ENCODE measurements around the gene SEC24A.

DNA sequence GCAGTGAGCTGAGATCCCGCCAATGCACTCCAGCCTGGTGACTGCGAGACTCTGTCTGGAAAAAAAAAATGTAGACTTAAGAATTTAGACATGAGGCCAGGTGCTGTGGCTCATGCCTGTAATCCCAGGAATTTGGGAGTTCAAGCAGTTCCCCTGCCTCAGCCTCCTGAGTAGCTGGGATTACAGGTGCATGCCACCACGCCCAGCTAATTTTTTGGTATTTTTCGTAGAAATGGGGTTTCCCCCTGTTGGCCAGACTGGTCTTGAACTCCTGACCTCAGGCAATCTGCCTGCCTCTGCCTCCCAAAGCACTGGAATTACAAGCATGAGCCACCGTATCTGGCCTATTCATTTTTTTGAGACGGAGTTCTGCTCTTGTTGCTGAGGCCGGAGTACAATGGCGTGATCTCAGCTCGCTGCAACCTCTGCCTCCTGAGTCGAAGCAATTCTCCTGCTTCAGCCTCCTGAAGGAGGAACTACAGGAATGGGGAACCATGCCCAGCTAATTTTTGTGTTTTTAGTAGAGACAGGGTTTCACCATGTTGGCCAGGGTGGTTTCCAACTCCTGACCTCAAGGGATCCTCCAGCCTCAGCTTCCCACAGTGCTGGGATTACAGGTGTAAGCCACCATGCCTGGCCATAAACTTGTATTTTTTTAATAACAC, 124.0 kb downstream of the SEC24A start:
- TF ChIP-seq, protein P1, sequence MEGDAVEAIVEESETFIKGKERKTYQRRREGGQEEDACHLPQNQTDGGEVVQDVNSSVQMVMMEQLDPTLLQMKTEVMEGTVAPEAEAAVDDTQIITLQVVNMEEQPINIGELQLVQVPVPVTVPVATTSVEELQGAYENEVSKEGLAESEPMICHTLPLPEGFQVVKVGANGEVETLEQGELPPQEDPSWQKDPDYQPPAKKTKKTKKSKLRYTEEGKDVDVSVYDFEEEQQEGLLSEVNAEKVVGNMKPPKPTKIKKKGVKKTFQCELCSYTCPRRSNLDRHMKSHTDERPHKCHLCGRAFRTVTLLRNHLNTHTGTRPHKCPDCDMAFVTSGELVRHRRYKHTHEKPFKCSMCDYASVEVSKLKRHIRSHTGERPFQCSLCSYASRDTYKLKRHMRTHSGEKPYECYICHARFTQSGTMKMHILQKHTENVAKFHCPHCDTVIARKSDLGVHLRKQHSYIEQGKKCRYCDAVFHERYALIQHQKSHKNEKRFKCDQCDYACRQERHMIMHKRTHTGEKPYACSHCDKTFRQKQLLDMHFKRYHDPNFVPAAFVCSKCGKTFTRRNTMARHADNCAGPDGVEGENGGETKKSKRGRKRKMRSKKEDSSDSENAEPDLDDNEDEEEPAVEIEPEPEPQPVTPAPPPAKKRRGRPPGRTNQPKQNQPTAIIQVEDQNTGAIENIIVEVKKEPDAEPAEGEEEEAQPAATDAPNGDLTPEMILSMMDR (IDR thresholded peaks at IDR 0.05) = no peak
- TF ChIP-seq POLR2A (IDR thresholded peaks at IDR 0.05) (no peak), EP300 (IDR thresholded peaks at IDR 0.05) (no peak)
